NCI-H82 treated with DMSO at 0.1 percent for 48 hours (cell line): ENCODE results near the gene FAM110D.
A peak's percentile ranks its signal among the peaks of the same experiment; 100 is the strongest.

Source experiments
- DNase-seq: peaks from one replicate; lab custom pipeline; 2025; ENCODE audit not compliant: unreplicated experiment; lab: John Stamatoyannopoulos, UW

Gene FAM110D

DNA sequence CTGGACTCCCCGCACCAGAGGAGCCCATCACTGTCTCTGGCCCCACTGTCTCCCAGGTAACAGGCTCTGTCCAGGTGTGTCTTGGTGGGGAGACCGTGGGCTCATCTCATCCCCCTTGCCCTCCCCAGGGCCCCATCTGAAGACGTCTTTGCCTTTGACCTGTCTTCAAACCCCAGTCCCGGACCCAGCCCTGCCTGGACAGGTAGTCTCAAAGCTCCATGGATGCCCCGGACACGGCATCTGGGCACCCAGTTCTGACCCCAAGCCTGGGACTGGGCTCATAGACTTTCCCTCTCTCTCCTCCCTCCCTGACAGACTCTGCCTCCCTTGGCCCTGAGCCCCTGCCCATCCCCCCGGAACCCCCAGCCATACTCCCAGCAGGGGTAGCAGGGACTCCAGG lies 25.2 kb downstream of the FAM110D start:
- DNase-seq, result no peak

DNA sequence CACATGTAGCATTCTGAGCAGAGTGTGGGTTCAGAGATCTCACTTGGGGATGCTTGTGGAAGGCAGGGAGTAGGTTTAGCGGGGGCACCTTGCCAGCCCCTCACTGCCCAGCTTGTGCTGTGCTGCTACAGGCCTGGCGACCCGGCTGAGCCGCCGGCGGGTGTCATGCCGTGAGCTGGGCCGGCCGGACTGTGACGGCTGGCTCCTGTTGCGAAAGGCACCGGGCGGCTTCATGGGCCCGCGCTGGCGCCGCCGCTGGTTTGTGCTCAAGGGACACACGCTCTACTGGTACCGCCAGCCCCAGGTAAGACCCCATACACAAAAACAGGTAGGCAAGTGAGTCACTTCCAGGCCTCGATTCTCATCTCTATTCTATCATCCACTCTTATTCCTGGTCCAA lies 26.0 kb downstream of the FAM110D start:
- DNase-seq, result no peak

DNA sequence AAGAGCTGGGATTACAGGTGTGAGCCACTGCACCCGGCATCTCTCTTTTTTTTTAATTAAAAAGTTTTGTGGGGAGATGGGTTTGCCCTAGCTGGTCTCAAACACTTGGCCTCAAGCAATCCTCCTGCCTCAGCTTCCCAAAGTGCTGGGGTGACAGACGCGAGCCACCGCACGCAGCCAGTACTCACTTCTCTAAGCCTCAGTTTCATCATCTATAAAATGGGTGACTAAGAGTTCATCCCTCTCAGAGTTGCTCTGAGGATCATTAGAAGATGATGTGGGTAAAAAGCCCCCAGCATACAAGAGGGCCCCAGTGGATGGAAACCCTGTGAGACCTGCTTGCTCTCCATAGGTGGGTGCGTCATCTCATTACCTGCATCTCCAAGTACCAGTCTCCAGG lies 29.0 kb downstream of the FAM110D start:
- no peak for DNase-seq

DNA sequence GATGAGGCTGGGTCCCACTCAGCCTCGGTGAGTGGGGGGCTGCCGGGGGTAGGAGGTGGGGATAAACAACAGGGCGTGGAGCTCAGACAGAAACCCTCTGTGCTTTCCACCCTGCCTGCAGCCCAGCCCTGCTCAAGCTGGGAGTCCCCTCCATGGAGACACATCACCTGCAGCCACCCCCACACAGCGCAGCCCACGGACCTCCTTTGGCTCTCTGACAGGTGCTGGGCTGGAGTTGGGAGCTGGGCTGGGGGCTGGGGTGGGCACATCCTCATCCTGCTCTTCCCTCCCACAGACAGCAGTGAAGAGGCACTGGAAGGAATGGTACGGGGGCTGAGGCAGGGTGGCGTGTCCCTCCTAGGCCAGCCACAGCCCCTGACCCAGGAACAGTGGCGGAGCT lies 29.6 kb downstream of the FAM110D start:
- DNase-seq, result no peak

DNA sequence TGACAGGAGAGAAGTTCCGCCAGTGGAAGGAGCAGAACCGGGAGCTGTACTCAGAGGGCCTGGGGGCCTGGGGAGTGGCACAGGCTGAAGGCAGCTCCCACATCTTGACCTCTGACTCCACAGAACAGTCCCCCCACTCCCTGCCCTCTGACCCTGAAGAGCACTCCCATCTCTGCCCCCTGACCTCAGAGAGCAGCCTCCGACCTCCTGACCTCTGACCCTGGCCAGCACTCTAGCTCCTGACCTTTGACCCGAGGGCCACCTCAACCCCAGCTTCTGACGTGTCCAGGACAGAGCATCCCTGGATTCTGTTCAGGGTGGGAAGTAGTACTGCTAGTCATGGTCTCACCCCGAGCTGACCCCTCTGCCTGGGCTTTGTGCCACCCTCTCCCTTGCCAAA lies 30.5 kb downstream of the FAM110D start:
- no peak for DNase-seq

DNA sequence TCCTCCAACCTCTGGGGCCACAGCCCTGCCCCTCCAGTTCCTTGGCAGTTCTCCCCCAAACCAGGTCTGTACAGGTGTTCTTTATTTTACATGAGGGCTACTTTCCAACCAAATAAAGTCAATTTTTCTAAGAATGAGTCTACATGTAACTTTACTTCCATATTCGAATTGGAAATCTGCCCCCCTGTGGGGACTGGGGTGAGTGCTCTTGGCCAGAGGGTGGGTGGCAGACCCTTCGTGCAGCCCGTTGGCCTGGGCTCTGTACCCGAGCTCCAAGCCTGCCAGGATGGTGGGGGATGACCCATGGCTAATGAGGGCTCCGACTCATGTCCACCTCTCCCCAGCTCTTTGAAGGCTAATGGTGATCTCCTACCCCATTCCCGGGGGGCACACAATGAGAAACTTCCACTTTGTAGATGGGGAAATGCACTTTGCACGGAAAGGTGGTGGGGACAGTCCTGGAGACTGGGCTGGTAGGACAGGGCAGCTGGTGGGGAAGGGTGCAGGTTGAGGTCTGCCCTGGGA lies 30.9 kb downstream of the FAM110D start:
- DNase-seq, result no peak

DNA sequence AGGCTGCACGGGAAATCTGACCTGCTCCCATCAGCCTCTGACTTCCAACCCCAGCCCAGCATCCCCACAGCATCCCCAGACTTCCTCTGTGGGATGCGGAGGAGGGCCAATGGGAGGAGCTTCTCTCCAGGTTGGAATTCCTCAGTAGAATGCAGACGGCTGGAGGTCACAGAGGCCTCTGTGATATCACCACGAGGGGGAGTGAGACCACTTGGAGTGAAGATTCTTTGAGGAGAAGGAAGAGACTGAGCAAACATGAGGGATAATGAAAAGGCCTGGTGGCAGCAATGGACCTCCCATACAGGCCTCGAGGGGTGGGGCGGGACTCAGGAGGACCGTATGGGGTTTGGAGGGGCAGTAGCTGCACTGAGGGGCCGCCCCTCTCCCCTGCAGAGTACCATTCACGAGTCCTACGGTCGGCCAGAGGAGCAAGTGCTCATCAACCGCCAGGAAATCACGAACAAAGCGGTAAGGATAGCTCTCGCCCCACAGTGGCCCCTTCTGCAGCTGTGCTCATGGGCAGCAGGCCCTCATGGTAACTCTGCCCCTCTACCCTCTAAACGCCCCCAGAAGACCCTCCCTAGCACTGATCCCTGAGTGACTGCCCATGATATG lies 31.6 kb downstream of the FAM110D start, which contains the start of gene CATSPER4:
TSS of gene CATSPER4 (plus strand) at position 230 of the 615 bp plus-strand sequence. CDS start at position 256, 26 bp downstream.
- no peak for DNase-seq

DNA sequence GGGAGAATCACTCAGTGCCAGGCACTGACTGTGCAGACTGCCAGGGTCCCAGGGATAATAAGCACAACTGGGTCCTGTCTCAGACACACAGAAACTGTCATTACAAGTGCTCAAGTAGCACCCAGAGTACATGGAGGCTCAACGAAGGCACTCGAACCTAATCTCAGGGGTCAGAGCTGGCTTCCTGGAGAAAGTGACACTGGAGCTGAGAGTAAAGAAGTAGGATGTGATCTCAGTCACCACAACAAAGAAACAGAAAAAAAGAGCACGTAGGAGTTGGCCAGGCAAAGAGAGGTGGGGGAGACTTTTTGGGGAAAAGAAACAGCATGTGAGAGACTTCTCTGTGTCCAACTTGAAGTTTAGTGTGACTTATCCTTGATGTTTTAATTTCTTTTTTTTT lies 32.9 kb downstream of the FAM110D start:
- DNase-seq, result no peak

DNA sequence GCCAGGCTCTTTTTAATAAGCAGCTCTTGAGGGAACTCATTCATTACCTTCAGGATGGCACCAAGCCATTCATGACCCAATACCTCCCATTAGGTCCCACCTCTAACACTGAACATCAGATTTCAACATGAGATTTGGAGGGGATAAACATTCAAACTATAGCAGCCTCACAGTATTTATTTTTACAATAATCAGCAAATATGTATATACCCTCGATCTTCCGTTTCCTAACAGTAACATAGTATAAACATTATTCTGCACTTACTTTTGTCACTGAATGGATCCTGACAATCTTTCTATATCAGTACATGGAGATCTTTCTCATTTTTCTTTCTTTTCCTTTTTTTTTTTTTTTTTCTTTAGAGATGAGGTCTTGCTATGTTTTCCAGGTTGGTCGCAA lies 36.9 kb downstream of the FAM110D start:
- no peak for DNase-seq

DNA sequence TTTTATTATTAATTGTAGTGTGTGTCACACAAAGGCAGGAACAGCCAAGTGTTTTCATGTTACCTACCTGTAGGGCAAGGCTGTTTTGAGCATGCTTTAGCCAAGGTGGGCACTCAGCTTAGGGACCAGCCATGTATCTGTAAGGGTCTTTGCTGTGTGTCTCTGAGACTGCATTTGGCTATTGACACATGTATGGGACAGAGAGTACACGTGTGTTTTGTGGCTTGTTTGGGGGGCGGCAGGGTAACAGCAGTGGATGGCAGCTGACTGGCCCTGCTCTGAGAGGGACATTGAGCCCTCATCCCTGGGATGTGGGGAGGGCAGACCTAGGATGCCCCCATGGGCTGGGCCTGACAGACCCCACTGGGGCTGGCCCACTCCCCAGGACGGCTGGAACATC lies 38.4 kb downstream of the FAM110D start:
- DNase-seq, result no peak

DNA sequence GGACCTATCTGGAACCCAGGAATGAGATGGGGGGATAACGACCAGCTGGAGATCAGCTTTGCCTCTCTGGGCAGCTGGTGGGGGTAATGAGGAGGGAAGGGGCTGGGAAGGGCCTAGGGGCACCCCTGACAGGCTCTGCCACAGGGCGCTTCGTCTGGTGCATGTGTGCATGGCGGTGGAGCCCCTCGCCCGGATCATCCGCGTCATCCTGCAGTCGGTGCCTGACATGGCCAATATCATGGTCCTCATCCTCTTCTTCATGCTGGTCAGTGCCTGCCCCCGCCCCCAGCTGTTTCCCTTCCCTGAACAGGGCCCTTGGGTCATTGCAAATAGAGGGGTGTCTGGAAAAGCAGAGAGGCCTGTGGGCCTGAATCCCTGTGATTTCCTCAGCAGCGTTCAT lies 38.9 kb downstream of the FAM110D start:
- no peak for DNase-seq

DNA sequence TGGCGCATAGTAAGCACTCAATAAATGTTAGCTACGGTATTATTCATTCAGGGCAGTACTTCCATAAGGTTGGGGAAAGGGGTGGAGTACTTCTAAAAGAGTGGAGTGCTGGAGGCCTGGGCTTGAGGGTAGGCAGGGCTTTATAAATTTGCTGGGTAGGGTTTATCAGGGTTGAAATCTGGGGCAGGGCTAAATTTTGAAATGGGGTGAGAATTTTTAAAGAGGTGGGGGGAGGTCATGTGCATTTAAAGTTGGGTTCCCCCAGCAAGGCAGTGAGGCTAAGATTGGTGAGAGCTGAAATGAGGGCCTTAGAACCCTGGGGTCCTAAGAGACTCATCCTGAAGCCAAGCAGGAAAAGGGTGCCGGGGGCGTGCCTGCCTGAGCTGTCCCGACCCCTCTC lies 41.5 kb downstream of the FAM110D start:
- DNase-seq, result no peak

DNA sequence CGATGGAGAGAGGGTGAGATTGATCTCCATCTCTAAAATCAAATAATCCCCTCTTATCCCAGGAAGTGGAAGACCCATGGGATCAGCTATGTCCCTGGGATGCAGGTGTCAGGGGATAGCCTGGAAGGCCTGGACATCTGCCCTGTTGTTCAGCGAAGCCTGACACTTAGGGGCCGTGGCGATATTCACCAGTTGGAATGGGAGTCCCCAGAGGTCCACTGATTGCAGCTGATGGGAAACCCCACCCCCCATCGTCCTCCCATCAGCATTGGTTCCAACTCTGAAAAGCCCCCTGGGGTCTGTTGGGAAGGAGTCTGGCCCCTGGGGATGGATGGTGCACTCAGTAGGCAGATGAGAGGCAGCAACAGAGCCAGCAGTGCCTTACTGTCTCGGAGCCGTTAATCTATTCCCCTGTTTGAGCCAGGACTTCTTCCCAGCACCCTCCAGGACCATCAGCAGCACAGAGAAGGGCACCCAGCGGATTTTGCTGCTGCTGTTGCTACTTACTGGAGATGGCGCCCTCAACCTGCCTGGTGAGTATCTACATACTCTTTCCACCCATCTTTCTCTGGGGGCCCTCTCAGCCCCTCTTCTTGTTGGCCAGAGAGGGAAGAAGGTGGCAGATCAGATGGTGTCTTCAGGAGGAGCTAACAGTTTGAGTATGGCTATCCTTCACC lies 44.9 kb downstream of the FAM110D start:
- DNase-seq, result no peak

DNA sequence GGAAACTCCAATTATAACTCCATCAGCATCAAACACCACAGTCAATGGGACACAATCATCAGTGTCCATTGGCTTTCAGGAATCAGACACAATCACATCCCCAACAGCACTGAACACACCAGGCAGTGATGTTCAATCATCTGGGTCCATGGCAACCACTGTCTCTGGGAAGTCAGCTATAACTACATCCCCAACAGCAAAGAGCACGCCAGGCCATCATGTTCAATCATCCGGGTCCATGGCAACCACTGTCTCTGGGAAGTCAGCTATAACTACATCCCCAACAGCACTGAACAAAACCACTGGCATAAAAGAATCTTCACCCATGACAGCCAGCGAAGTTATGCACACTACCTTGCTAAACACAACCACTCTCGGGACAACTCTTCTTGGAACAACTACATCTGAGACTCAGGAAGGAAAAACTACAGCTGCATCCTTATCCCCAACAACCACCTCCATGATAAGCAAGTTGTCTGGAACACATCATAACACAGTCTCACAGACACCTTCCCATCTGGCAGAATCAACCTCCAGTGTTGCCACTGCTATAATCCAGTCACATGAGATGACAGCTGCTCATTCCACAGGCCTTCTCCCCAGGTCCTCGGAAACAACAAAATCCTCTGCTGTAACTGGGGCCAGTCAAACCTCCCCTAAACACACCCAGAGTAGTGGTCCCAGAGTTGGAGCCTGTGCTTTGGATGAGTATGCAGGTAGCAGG lies 51.4 kb downstream of the FAM110D start:
- DNase-seq, result peak; percentile 8

DNA sequence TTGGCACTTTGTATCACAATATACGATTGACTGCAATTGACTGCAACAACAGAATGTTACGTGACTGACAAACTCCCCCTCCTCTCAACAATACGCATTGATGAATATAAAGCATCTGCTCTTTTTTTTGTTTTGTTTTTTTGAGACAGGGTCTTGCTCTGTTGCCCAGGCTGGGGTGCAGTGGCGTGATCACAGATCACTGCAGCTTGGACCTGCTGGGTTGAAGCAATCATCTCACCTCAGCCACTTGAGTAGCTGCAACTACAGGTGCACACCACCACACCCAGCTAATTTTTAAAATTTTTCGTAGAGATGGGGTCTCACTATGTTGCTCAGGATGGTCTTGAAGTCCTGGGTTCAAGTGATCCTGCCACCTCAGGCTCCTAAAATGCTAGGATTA lies 53.8 kb downstream of the FAM110D start:
- DNase-seq, result no peak

DNA sequence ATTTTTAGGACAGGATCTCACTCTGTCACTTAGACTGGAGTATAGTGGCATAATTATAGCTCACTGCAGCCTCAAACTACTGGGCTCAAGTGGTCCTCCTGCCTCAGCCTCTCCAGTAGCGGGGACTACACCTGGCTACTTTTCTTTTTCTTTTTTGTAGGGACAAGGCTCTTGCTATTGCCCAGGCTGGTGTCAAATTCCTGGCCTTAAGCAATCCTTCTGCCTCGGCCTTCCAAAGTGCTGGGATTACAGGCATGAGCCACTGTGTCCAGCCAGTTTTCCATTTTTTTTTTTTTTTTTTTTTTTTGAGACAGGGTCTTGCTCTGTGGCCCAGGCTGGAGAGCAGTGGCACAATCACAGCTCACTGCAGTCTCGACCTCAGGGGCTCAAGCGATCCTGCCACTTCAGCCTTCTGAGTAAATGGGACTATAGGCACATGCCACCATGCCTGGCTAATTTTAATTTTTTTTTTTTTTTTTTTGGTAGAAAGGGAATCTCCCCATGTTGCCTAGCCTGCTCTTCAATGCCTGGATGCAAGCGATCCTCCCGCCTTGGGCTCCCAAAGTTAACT lies 54.5 kb downstream of the FAM110D start:
- DNase-seq, result no peak
